Umbilical cord (tissue), 2 donors: Measurements from ENCODE around the gene TSPYL4. TPM values are rescaled to one million over a fixed set of nuclear protein-coding genes. Genes with fewer than 3 reads are reported as not detected.
"Not testable (repeated sequence)": the region's sequence is repeated elsewhere in the genome, so short reads cannot be mapped to it uniquely, and the experiment has no call there.

ENCODE experiments used
- DNase-seq: peaks from one replicate; pipeline ENCODE4 v3.0.0-alpha.2; 2015; ENCODE audit warnings: low spot score
- total RNA-seq: library from RNA; depleted of rRNA; stranded (reverse); fragments of >200 nt; gene quantifications from one replicate; pipeline ENCODE4 v1.2.3, GENCODE V29; 2014; ENCODE audit warnings: low replicate concordance; ENCODE audit not compliant: insufficient read depth

The TSPYL4 gene
- 16.6 TPM for total RNA-seq

- DNase-seq, result peak; percentile 98
Observed at GRCh38 chr6:116253505-116254296, at the start of gene TSPYL4. TSS of gene TSPYL4 (minus strand) at chr6:116254075. CDS start at chr6:116254008, 67 bp downstream.

- DNase-seq, result no peak
Observed at GRCh38 chr6:116301104-116301503, 47.2 kb upstream of the TSPYL4 start.

GRCh38 chr6:116300566-116300965, 46.7 kb upstream of the TSPYL4 start:
- peak; percentile 38 for DNase-seq

- no peak for DNase-seq
Observed at GRCh38 chr6:116298973-116299372, 45.1 kb upstream of the TSPYL4 start.

GRCh38 chr6:116298273-116298672, 44.4 kb upstream of the TSPYL4 start:
- no peak for DNase-seq

GRCh38 chr6:116292553-116292952, 38.7 kb upstream of the TSPYL4 start:
- DNase-seq, result no peak

- DNase-seq, result no peak
Observed at GRCh38 chr6:116291701-116292396, 38.0 kb upstream of the TSPYL4 start.

GRCh38 chr6:116290799-116291198, 36.9 kb upstream of the TSPYL4 start:
- no peak for DNase-seq

GRCh38 chr6:116289876-116290275, 36.0 kb upstream of the TSPYL4 start:
- no peak for DNase-seq

GRCh38 chr6:116287689-116288282, 33.9 kb upstream of the TSPYL4 start:
- DNase-seq, result peak; percentile 63

GRCh38 chr6:116286773-116287358, 33.0 kb upstream of the TSPYL4 start:
- no peak for DNase-seq

- DNase-seq, result not testable (repeated sequence)
Observed at GRCh38 chr6:116284984-116285383, 31.1 kb upstream of the TSPYL4 start.

- DNase-seq, result no peak
Observed at GRCh38 chr6:116283191-116283590, 29.3 kb upstream of the TSPYL4 start.

GRCh38 chr6:116282698-116283097, 28.8 kb upstream of the TSPYL4 start:
- DNase-seq, result no peak

GRCh38 chr6:116280933-116281316, 27.1 kb upstream of the TSPYL4 start:
- no peak for DNase-seq

GRCh38 chr6:116280161-116280932, 26.5 kb upstream of the TSPYL4 start:
- DNase-seq, result no peak

GRCh38 chr6:116279232-116280160, 25.6 kb upstream of the TSPYL4 start, which contains the start of gene TSPYL1:
TSS of gene TSPYL1 (minus strand) at chr6:116279930. CDS start at chr6:116279830, 100 bp downstream.
- peak; percentile 99 for DNase-seq

GRCh38 chr6:116278854-116279231, 25.0 kb upstream of the TSPYL4 start:
- no peak for DNase-seq

GRCh38 chr6:116278481-116278829, 24.6 kb upstream of the TSPYL4 start:
- DNase-seq, result no peak

GRCh38 chr6:116277124-116277523, 23.2 kb upstream of the TSPYL4 start:
- DNase-seq, result no peak
